ENCODE measurements around the gene PDGFB.
A peak's percentile ranks its signal among the peaks of the same experiment; 100 is the strongest.

Gene PDGFB

GRCh38 chr22:39236321-39237317 lies 8.2 kb downstream of the PDGFB start:
- Histone ChIP-seq H2BK120ac (ENCODE audit: insufficient read depth, low read length, poor library complexity) (peak overlapping the region; percentile 21), H3K4me1 (ENCODE audit: control insufficient read depth in 1 of 2, insufficient read depth in 2 of 2, low read length in 2 of 2) (peaks cover 48 to 56% of the 10 kb centered on the region in 2 experiments), H4K12ac (ENCODE audit: low read depth, low read length) (no peak overlapping the region), H3K4ac (ENCODE audit: low read depth, low read length) (no peak overlapping the region), H3K36me3 (ENCODE audit: control insufficient read depth in 1 of 2, insufficient read depth in 2 of 2, low read length in 2 of 2) (peaks cover 17 to 26% of the 10 kb centered on the region in 2 experiments), H3K9ac (ENCODE audit: low read length) (no peak overlapping the region), H2AFZ (ENCODE audit: insufficient read depth, low read length, poor library complexity) (no peak overlapping the region), H3K79me1 (ENCODE audit: low read length) (peaks cover 50% of the 10 kb centered on the region), H2BK5ac (ENCODE audit: low read depth, low read length, poor library complexity) (no peak overlapping the region), H3K27ac (ENCODE audit: low read depth, low read length) (no peak overlapping the region), H3K27me3 (ENCODE audit: insufficient read depth, low read length) (no peaks in the 10 kb centered on the region), H3K18ac (ENCODE audit: low read length) (peak overlapping the region; percentile 89), H3K79me2 (ENCODE audit: control insufficient read depth, insufficient read depth, low read length, poor library complexity) (peaks cover 16% of the 10 kb centered on the region), H4K91ac (ENCODE audit: low read depth, low read length) (peak overlapping the region; percentile 23), H2BK12ac (ENCODE audit: low read length) (peak overlapping the region; percentile 20), H3K23ac (ENCODE audit: low read length) (no peak overlapping the region), H2AK5ac (ENCODE audit: low read length) (peak overlapping the region; percentile 18), H4K8ac (ENCODE audit: low read depth, low read length) (no peak overlapping the region), H3K9me3 (ENCODE audit: insufficient read depth, low read depth, low read length) (no peaks in the 10 kb centered on the region), H3K4me3 (ENCODE audit: low read depth, low read length) (no peak overlapping the region), H3K4me2 (ENCODE audit: low read length) (no peak overlapping the region), H3K14ac (ENCODE audit: low read length) (peak overlapping the region; percentile 12)
- WGBS (ENCODE audit: extremely low coverage, insufficient coverage, insufficient read length), result no CpG with 5 or more reads among the region's 37 CpGs
- DNase-seq, result peak in 1 of 2 donors; percentile 17

GRCh38 chr22:39234867-39235687 lies 9.7 kb downstream of the PDGFB start:
- H3K4ac ChIP-seq (ENCODE audit: low read depth, low read length), result peak overlapping the region; percentile 13
- peak overlapping the region; percentile 34 for H2BK120ac ChIP-seq (ENCODE audit: insufficient read depth, low read length, poor library complexity)
- no peak overlapping the region for H3K23ac ChIP-seq (ENCODE audit: low read length)
- H3K18ac ChIP-seq (ENCODE audit: low read length), result peak overlapping the region; percentile 89
- no CpG with 5 or more reads among the region's 29 CpGs for WGBS (ENCODE audit: extremely low coverage, insufficient coverage, insufficient read length)
- peaks cover 51 to 53% of the 10 kb centered on the region in 2 experiments for H3K4me1 ChIP-seq (ENCODE audit: control insufficient read depth in 1 of 2, insufficient read depth in 2 of 2, low read length in 2 of 2)
- H3K14ac ChIP-seq (ENCODE audit: low read length), result peak overlapping the region; percentile 79
- peak overlapping the region; percentile 52 for H2BK5ac ChIP-seq (ENCODE audit: low read depth, low read length, poor library complexity)
- H3K36me3 ChIP-seq (ENCODE audit: control insufficient read depth in 1 of 2, insufficient read depth in 2 of 2, low read length in 2 of 2), result peaks cover 31 to 41% of the 10 kb centered on the region in 2 experiments
- peaks cover 2% of the 10 kb centered on the region for H3K9me3 ChIP-seq (ENCODE audit: insufficient read depth, low read depth, low read length)
- H4K12ac ChIP-seq (ENCODE audit: low read depth, low read length), result no peak overlapping the region
- no peaks in the 10 kb centered on the region for H3K27me3 ChIP-seq (ENCODE audit: insufficient read depth, low read length)
- no peak overlapping the region for H3K9ac ChIP-seq (ENCODE audit: low read length)
- peaks cover 14% of the 10 kb centered on the region for H3K79me2 ChIP-seq (ENCODE audit: control insufficient read depth, insufficient read depth, low read length, poor library complexity)
- peak overlapping the region; percentile 15 for H3K27ac ChIP-seq (ENCODE audit: low read depth, low read length)
- DNase-seq, result no peak
- H3K79me1 ChIP-seq (ENCODE audit: low read length), result peaks cover 42% of the 10 kb centered on the region
- no peak overlapping the region for H3K4me3 ChIP-seq (ENCODE audit: low read depth, low read length)
- peak overlapping the region; percentile 90 for H4K91ac ChIP-seq (ENCODE audit: low read depth, low read length)
- H2BK12ac ChIP-seq (ENCODE audit: low read length), result peak overlapping the region; percentile 88
- H2AK5ac ChIP-seq (ENCODE audit: low read length), result peak overlapping the region; percentile 72
- no peak overlapping the region for H3K4me2 ChIP-seq (ENCODE audit: low read length)
- H2AFZ ChIP-seq (ENCODE audit: insufficient read depth, low read length, poor library complexity), result no peak overlapping the region
- peak overlapping the region; percentile 11 for H4K8ac ChIP-seq (ENCODE audit: low read depth, low read length)

GRCh38 chr22:39234472-39234787 lies 10.4 kb downstream of the PDGFB start:
- Histone ChIP-seq H3K4ac (ENCODE audit: low read depth, low read length) (peak overlapping the region; percentile 51), H3K18ac (ENCODE audit: low read length) (peak overlapping the region; percentile 34), H3K14ac (ENCODE audit: low read length) (peak overlapping the region; percentile 66), H2AK5ac (ENCODE audit: low read length) (peak overlapping the region; percentile 10), H3K27me3 (ENCODE audit: insufficient read depth, low read length) (no peaks in the 10 kb centered on the region), H3K4me3 (ENCODE audit: low read depth, low read length) (no peak overlapping the region), H4K8ac (ENCODE audit: low read depth, low read length) (peak overlapping the region; percentile 59), H3K9me3 (ENCODE audit: insufficient read depth, low read depth, low read length) (peaks cover 2% of the 10 kb centered on the region), H3K23ac (ENCODE audit: low read length) (no peak overlapping the region), H2BK5ac (ENCODE audit: low read depth, low read length, poor library complexity) (peak overlapping the region; percentile 58), H4K91ac (ENCODE audit: low read depth, low read length) (peak overlapping the region; percentile 90), H3K79me1 (ENCODE audit: low read length) (peaks cover 35% of the 10 kb centered on the region), H3K27ac (ENCODE audit: low read depth, low read length) (peak overlapping the region; percentile 57), H2BK120ac (ENCODE audit: insufficient read depth, low read length, poor library complexity) (peak overlapping the region; percentile 78), H3K36me3 (ENCODE audit: control insufficient read depth in 1 of 2, insufficient read depth in 2 of 2, low read length in 2 of 2) (peaks cover 37 to 47% of the 10 kb centered on the region in 2 experiments), H2AFZ (ENCODE audit: insufficient read depth, low read length, poor library complexity) (peak overlapping the region; percentile 12), H3K4me2 (ENCODE audit: low read length) (no peak overlapping the region), H3K79me2 (ENCODE audit: control insufficient read depth, insufficient read depth, low read length, poor library complexity) (peaks cover 7% of the 10 kb centered on the region), H3K4me1 (ENCODE audit: control insufficient read depth in 1 of 2, insufficient read depth in 2 of 2, low read length in 2 of 2) (peaks cover 49 to 50% of the 10 kb centered on the region in 2 experiments), H3K9ac (ENCODE audit: low read length) (no peak overlapping the region), H4K12ac (ENCODE audit: low read depth, low read length) (peak overlapping the region; percentile 9), H2BK12ac (ENCODE audit: low read length) (peak overlapping the region; percentile 87)
- peak; percentile 42 to 71 for DNase-seq
- WGBS (ENCODE audit: extremely low coverage, insufficient coverage, insufficient read length), result no CpG with 5 or more reads among the region's 10 CpGs
